Skeletal muscle tissue (tissue), 4 donors: ENCODE measurements around the gene SLC39A9. TPM values are rescaled to one million over a fixed set of nuclear protein-coding genes. Genes with fewer than 3 reads are reported as not detected.
A peak's percentile ranks its signal among the peaks of the same experiment; 100 is the strongest.

Experiments used
- H3K27ac ChIP-seq: one replicate; pipeline ENCODE4 v1.7.0; 2013; ENCODE audit warnings: mild to moderate bottlenecking, low read depth, low read length, inconsistent platforms
- H3K27me3 ChIP-seq, 3 donors: one replicate each; pipeline ENCODE4 v1.7.0; 2013; ENCODE audit warnings: low read length in 3 of 3; ENCODE audit not compliant: control insufficient read depth in 3 of 3, insufficient read depth in 3 of 3
- H3K36me3 ChIP-seq, 3 donors: one replicate each; pipeline ENCODE4 v1.7.0; 2013; ENCODE audit warnings: low read length in 3 of 3; ENCODE audit not compliant: control insufficient read depth in 3 of 3, insufficient read depth in 3 of 3
- H3K4me1 ChIP-seq, 3 donors: one replicate each; pipeline ENCODE4 v1.7.0; 2013; ENCODE audit warnings: low read length in 3 of 3, mild to moderate bottlenecking in 3 of 3; ENCODE audit not compliant: control insufficient read depth in 3 of 3, insufficient read depth in 3 of 3
- H3K4me3 ChIP-seq, 3 donors: one replicate each; pipeline ENCODE4 v1.7.0; 2013; ENCODE audit warnings: low read length in 3 of 3
- H3K9ac ChIP-seq, 3 donors: one replicate each; pipeline ENCODE4 v1.7.0; 2013; ENCODE audit warnings: low read length in 3 of 3, mild to moderate bottlenecking in 3 of 3, moderate library complexity in 2 of 3, low read depth in 1 of 3
- H3K9me3 ChIP-seq, 3 donors: one replicate each; pipeline ENCODE4 v1.7.0; 2013; ENCODE audit warnings: low read length in 3 of 3; ENCODE audit not compliant: control insufficient read depth in 3 of 3
- total RNA-seq: library from RNA; depleted of rRNA; stranded (reverse); fragments of >200 nt; gene quantifications from one replicate; pipeline ENCODE4 v1.2.3, GENCODE V29; 2014
- donor health status: Osteomylitis.

Gene SLC39A9
- total RNA-seq, 1 donor from 2014 or later, result 52.7 TPM

DNA sequence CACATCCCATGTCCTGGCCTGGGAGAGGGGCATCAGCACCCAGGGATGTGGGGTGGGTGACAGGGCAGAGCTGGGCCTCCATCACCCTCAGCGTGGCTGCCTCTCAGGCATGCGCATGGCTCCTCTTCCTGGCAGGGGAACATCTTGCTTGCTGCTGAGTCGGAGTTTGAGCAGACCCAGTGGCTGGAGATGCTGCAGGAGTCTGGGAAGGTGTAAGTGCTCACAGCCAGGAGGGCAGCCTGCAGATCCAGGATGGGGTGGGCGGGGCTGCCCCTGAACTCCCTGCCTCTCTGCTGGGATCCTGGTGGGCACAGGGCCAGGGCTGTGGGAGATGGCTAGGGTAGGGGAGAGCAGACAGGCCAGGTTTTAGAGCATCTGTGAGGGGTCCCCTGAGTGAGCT lies 102.2 kb downstream of the SLC39A9 start:
- Histone ChIP-seq H3K9me3 (no peaks in the 10 kb centered on the region), H3K27me3 (no peaks in the 10 kb centered on the region), H3K4me1 (peaks cover 14 to 44% (median 24%) of the 10 kb centered on the region in 3 donors), H3K4me3 (no peak overlapping the region), H3K9ac (peak overlapping the region in 1 of 3 donors; percentile 12), H3K36me3 (no peaks in the 10 kb centered on the region), H3K27ac (no peak overlapping the region)

DNA sequence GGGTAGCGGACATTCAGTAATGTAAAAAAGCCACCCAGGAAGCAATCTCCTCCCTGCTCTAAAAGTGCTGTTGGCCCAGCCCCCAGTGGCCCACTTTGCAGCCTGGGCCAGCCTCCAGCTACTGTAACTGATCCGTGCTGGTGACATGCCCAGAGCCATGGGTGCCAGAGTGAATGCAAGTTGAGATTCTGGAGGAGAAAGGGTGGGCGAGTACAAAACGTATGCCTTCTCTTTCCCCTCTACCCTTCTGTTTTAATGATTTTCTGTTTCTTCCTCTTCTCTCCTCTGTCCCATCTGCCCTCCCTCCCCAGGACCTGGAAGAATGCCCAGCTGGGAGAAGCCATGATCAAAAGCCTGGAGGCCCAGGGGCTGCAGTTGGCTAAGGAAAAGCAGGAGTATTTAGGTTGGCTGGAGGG lies 102.9 kb downstream of the SLC39A9 start:
- Histone ChIP-seq H3K4me1 (peaks cover 14 to 44% (median 24%) of the 10 kb centered on the region in 3 donors), H3K4me3 (peak overlapping the region; percentile 4 to 31 (median 21)), H3K9me3 (no peaks in the 10 kb centered on the region), H3K9ac (peak overlapping the region in 2 of 3 donors; percentile 12 to 40), H3K27me3 (no peaks in the 10 kb centered on the region), H3K36me3 (no peaks in the 10 kb centered on the region), H3K27ac (no peak overlapping the region)

GRCh38 chr14:69504775-69505174 lies 106.3 kb downstream of the SLC39A9 start:
- Histone ChIP-seq H3K4me3 (no peak overlapping the region), H3K9ac (no peak overlapping the region), H3K9me3 (no peaks in the 10 kb centered on the region), H3K36me3 (no peaks in the 10 kb centered on the region), H3K27me3 (no peaks in the 10 kb centered on the region), H3K27ac (no peak overlapping the region), H3K4me1 (peaks cover 14 to 33% (median 24%) of the 10 kb centered on the region in 3 donors)

DNA sequence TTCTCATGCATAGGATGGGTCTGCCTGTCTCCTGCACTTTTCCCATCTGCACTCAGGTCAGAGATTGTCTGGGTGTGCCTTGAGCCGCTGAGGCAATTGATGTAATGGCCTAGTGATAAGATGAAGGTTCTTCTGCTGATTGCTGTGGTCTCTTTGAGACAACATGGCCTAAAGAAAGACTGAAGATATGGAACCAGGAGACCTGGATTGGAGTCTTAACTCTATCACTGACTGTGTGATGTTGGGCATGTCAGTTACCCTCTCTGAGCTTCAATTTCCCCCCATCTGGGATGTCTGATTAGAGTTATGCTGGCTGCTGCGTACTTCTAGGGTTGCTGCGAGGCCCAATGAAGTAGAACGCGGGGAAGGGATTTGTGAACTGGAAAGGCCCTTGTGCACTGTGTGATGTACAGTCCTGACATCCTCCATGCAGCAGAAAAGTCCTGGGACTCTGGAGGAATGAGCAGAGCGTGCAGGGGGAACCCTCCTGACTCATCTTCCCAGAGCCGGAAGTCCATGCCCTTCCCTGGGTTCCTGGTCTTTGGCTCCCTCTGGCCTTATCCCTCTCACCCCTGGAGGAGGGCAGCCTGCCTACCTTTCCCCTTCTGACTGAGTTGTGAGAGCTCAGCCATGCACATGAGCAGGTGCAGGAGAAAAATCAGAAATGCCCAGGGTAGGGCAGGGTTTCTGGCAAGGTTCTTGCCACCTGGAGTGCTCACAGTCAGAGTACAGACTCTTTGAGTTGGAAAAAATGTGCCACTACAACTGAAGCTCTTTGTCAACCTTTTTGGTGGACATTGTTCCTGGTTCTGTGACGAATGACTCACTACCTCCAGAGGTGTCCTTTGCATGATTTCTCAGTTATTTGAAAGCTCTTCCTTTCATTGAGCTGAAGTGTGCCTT lies 107.1 kb downstream of the SLC39A9 start:
- Histone ChIP-seq H3K27ac (no peak overlapping the region), H3K4me1 (peaks cover 13 to 25% (median 17%) of the 10 kb centered on the region in 3 donors), H3K9ac (no peak overlapping the region), H3K27me3 (no peaks in the 10 kb centered on the region), H3K4me3 (no peak overlapping the region), H3K9me3 (no peaks in the 10 kb centered on the region), H3K36me3 (no peaks in the 10 kb centered on the region)

GRCh38 chr14:69506241-69506595 lies 107.7 kb downstream of the SLC39A9 start:
- Histone ChIP-seq H3K27me3 (no peaks in the 10 kb centered on the region), H3K36me3 (no peaks in the 10 kb centered on the region), H3K4me1 (peaks cover 7 to 19% (median 11%) of the 10 kb centered on the region in 3 donors), H3K9ac (no peak overlapping the region), H3K27ac (no peak overlapping the region), H3K4me3 (no peak overlapping the region), H3K9me3 (no peaks in the 10 kb centered on the region)

Other genes starting within 250 kb of the SLC39A9 start
- 20.9 TPM for gene DCAF5, start 245.6 kb upstream of the SLC39A9 start, total RNA-seq
- gene EXD2, start 207.2 kb upstream of the SLC39A9 start, total RNA-seq, result 9.9 TPM
- 8.4 TPM for gene GALNT16, start 138.5 kb upstream of the SLC39A9 start, total RNA-seq
- 75.7 TPM for gene ERH, start 393 bp upstream of the SLC39A9 start, total RNA-seq
- gene PLEKHD1, start 86.0 kb downstream of the SLC39A9 start, total RNA-seq, result under 0.01 TPM
- gene CCDC177, start 176.2 kb downstream of the SLC39A9 start, total RNA-seq, result not detected
- 10.4 TPM for gene SUSD6, start 212.9 kb downstream of the SLC39A9 start, total RNA-seq